ENCODE data around the gene RELN. TPM values are rescaled to one million over a fixed set of nuclear protein-coding genes. Genes with fewer than 3 reads are reported as not detected.
A peak's percentile ranks its signal among the peaks of the same experiment; 100 is the strongest.
"Not testable (repeated sequence)": the region's sequence is repeated elsewhere in the genome, so short reads cannot be mapped to it uniquely, and the experiment has no call there.

RELN gene
- not detected for polyA plus RNA-seq (2013)

GRCh38 chr7:103989200-103989784, at the start of gene RELN:
Gene RELN (minus strand): TSS chr7:103989658. CDS start chr7:103989356, 302 bp downstream.
- Histone ChIP-seq H3K27ac (ENCODE audit: insufficient read depth in 1 of 2, low read depth in 1 of 2, low read length in 2 of 2, poor library complexity in 1 of 2, severe bottlenecking in 2 of 2) (no peak within 1 kb of the TSS), H3K27me3 (replicated peaks in 2 of 5; ENCODE audit: control insufficient read depth in 4 of 5, insufficient read depth in 5 of 5, low read length in 4 of 5) (peaks cover 20 to 73% (median 46%) of the 10 kb centered on the region in 5 experiments), H3K4me1 (ENCODE audit: control extremely low read depth in 1 of 4, control insufficient read depth in 4 of 4, insufficient read depth in 4 of 4, low read length in 3 of 4) (peaks cover 0 to 17% (median 11%) of the 10 kb centered on the region in 4 experiments), H3K36me3 (ENCODE audit: control insufficient read depth in 4 of 4, insufficient read depth in 4 of 4, low read length in 3 of 4) (no peaks in the 10 kb centered on the region), H3K9me3 (ENCODE audit: control extremely low read depth in 1 of 5, control insufficient read depth in 4 of 5, insufficient read depth in 2 of 5, low read depth in 1 of 5, low read length in 4 of 5) (no peaks in the 10 kb centered on the region), H3K4me3 (ENCODE audit: control insufficient read depth in 1 of 7, extremely low read depth in 1 of 7, insufficient read depth in 4 of 7, low read depth in 2 of 7, low read length in 6 of 7) (peak within 1 kb of the TSS in 6 of 7 experiments; percentile 25 to 72 (median 44))
- ChIA-PET CTCF (no interaction called here), POLR2A (no interaction called here)
- 0% methylated on average over 55 of the region's 89 CpGs for WGBS (ENCODE audit: insufficient coverage)
- peak; percentile 12 to 62 (median 30) for DNase-seq

GRCh38 chr7:104038136-104038535, 48.7 kb upstream of the RELN start:
- Histone ChIP-seq H3K4me1 (ENCODE audit: control extremely low read depth in 1 of 4, control insufficient read depth in 4 of 4, insufficient read depth in 4 of 4, low read length in 3 of 4) (no peaks in the 10 kb centered on the region), H3K36me3 (ENCODE audit: control insufficient read depth in 4 of 4, insufficient read depth in 4 of 4, low read length in 3 of 4) (no peaks in the 10 kb centered on the region), H3K27me3 (replicated peaks in 2 of 5; ENCODE audit: control insufficient read depth in 4 of 5, insufficient read depth in 5 of 5, low read length in 4 of 5) (peaks cover 0 to 3% (median 0%) of the 10 kb centered on the region in 5 experiments), H3K27ac (ENCODE audit: insufficient read depth in 1 of 2, low read depth in 1 of 2, low read length in 2 of 2, poor library complexity in 1 of 2, severe bottlenecking in 2 of 2) (no peak overlapping the region), H3K4me3 (ENCODE audit: control insufficient read depth in 1 of 7, extremely low read depth in 1 of 7, insufficient read depth in 4 of 7, low read depth in 2 of 7, low read length in 6 of 7) (no peak overlapping the region), H3K9me3 (ENCODE audit: control extremely low read depth in 1 of 5, control insufficient read depth in 4 of 5, insufficient read depth in 2 of 5, low read depth in 1 of 5, low read length in 4 of 5) (no peaks in the 10 kb centered on the region)
- CTCF ChIA-PET = no interaction called here
- DNase-seq = no peak
- POLR2A ChIA-PET = no interaction called here
- WGBS (ENCODE audit: insufficient coverage) = no CpG with 5 or more reads among the region's 2 CpGs

DNA sequence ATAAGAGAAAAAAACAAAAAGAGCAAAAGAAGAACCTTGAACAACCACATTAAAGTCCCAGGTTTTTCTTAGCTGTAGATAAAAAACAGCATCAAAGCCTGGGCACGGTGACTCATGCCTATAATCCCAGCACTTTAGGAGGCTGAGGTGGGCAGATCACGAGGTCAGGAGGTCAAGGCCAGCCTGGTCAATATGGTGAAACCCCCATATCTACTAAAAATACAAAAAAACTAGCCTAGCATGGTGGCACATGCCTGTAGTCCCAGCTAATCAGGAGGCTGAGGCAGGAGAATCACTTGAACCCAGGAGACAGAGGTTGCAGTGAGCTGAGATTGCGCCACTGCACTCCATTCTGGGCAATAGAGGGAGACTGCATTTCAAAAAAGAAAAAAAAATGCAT, 47.4 kb upstream of the RELN start:
- POLR2A ChIA-PET; H3K27ac ChIP-seq (ENCODE audit: insufficient read depth in 1 of 2, low read depth in 1 of 2, low read length in 2 of 2, poor library complexity in 1 of 2, severe bottlenecking in 2 of 2); CTCF ChIA-PET; H3K4me1 ChIP-seq (ENCODE audit: control extremely low read depth in 1 of 4, control insufficient read depth in 4 of 4, insufficient read depth in 4 of 4, low read length in 3 of 4); H3K36me3 ChIP-seq (ENCODE audit: control insufficient read depth in 4 of 4, insufficient read depth in 4 of 4, low read length in 3 of 4); DNase-seq; H3K27me3 ChIP-seq (replicated peaks in 2 of 5; ENCODE audit: control insufficient read depth in 4 of 5, insufficient read depth in 5 of 5, low read length in 4 of 5); H3K4me3 ChIP-seq (ENCODE audit: control insufficient read depth in 1 of 7, extremely low read depth in 1 of 7, insufficient read depth in 4 of 7, low read depth in 2 of 7, low read length in 6 of 7); H3K9me3 ChIP-seq (ENCODE audit: control extremely low read depth in 1 of 5, control insufficient read depth in 4 of 5, insufficient read depth in 2 of 5, low read depth in 1 of 5, low read length in 4 of 5): not testable (repeated sequence)
- no CpG with 5 or more reads among the region's 3 CpGs for WGBS (ENCODE audit: insufficient coverage)

DNA sequence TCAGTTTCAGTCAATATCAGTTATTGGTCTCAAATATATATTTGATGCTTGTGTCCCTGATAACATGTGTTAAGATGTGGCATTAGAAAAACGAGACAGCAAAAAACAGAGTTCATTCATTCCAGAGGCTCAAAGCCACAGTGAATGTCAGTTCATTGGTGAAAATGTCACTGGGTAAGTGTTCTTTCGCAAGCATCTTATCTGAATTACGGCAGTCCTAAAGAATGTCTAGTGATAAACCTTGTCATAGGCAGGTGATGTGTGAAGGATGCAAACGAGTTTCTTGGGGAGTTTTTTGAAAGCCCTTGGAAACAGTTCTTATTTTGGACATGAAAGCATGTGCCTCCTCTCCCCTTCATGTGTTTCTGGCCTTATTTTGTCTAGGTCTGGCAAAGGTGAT, 45.9 kb upstream of the RELN start:
- no peaks in the 10 kb centered on the region for H3K4me1 ChIP-seq (ENCODE audit: control extremely low read depth in 1 of 4, control insufficient read depth in 4 of 4, insufficient read depth in 4 of 4, low read length in 3 of 4)
- H3K36me3 ChIP-seq (ENCODE audit: control insufficient read depth in 4 of 4, insufficient read depth in 4 of 4, low read length in 3 of 4) = no peaks in the 10 kb centered on the region
- WGBS (ENCODE audit: insufficient coverage) = 100% methylated on average over 3 of the region's 4 CpGs
- H3K27me3 ChIP-seq (replicated peaks in 2 of 5; ENCODE audit: control insufficient read depth in 4 of 5, insufficient read depth in 5 of 5, low read length in 4 of 5) = peaks cover 0 to 3% (median 0%) of the 10 kb centered on the region in 5 experiments
- H3K27ac ChIP-seq (ENCODE audit: insufficient read depth in 1 of 2, low read depth in 1 of 2, low read length in 2 of 2, poor library complexity in 1 of 2, severe bottlenecking in 2 of 2) = no peak overlapping the region
- ChIA-PET POLR2A (no interaction called here), CTCF (no interaction called here)
- H3K4me3 ChIP-seq (ENCODE audit: control insufficient read depth in 1 of 7, extremely low read depth in 1 of 7, insufficient read depth in 4 of 7, low read depth in 2 of 7, low read length in 6 of 7) = no peak overlapping the region
- DNase-seq = no peak
- no peaks in the 10 kb centered on the region for H3K9me3 ChIP-seq (ENCODE audit: control extremely low read depth in 1 of 5, control insufficient read depth in 4 of 5, insufficient read depth in 2 of 5, low read depth in 1 of 5, low read length in 4 of 5)

GRCh38 chr7:104034679-104035078, 45.2 kb upstream of the RELN start:
- ChIA-PET POLR2A (no interaction called here), CTCF (no interaction called here)
- H3K9me3 ChIP-seq (ENCODE audit: control extremely low read depth in 1 of 5, control insufficient read depth in 4 of 5, insufficient read depth in 2 of 5, low read depth in 1 of 5, low read length in 4 of 5) = no peaks in the 10 kb centered on the region
- H3K36me3 ChIP-seq (ENCODE audit: control insufficient read depth in 4 of 4, insufficient read depth in 4 of 4, low read length in 3 of 4) = no peaks in the 10 kb centered on the region
- WGBS (ENCODE audit: insufficient coverage) = 100% methylated on average over 1 of the region's 1 CpG
- H3K4me1 ChIP-seq (ENCODE audit: control extremely low read depth in 1 of 4, control insufficient read depth in 4 of 4, insufficient read depth in 4 of 4, low read length in 3 of 4) = no peaks in the 10 kb centered on the region
- no peak overlapping the region for H3K27ac ChIP-seq (ENCODE audit: insufficient read depth in 1 of 2, low read depth in 1 of 2, low read length in 2 of 2, poor library complexity in 1 of 2, severe bottlenecking in 2 of 2)
- H3K27me3 ChIP-seq (replicated peaks in 2 of 5; ENCODE audit: control insufficient read depth in 4 of 5, insufficient read depth in 5 of 5, low read length in 4 of 5) = peaks cover 0 to 3% (median 0%) of the 10 kb centered on the region in 5 experiments
- no peak for DNase-seq
- no peak overlapping the region for H3K4me3 ChIP-seq (ENCODE audit: control insufficient read depth in 1 of 7, extremely low read depth in 1 of 7, insufficient read depth in 4 of 7, low read depth in 2 of 7, low read length in 6 of 7)

DNA sequence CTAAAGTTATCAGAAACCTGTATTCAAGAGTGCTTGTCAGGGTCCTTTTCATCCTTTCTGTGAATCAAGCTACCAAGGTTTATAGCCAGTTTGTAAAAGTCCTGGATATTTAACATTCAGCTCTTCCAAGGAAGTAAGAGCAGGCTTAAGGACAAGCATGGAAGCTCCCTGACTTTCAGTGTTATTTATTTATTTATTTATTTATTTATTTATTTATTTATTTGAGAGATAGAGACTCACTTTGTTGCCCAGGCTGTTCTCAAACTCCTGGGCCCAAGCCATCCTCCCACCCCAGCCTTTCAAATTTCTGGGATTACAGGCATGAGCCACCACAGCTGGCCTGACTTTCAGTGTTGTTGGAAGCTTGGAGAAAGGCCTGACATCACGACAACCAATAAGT, 44.4 kb upstream of the RELN start:
- peaks cover 0 to 3% (median 0%) of the 10 kb centered on the region in 5 experiments for H3K27me3 ChIP-seq (replicated peaks in 2 of 5; ENCODE audit: control insufficient read depth in 4 of 5, insufficient read depth in 5 of 5, low read length in 4 of 5)
- H3K36me3 ChIP-seq (ENCODE audit: control insufficient read depth in 4 of 4, insufficient read depth in 4 of 4, low read length in 3 of 4) = no peaks in the 10 kb centered on the region
- POLR2A ChIA-PET = no interaction called here
- no peaks in the 10 kb centered on the region for H3K9me3 ChIP-seq (ENCODE audit: control extremely low read depth in 1 of 5, control insufficient read depth in 4 of 5, insufficient read depth in 2 of 5, low read depth in 1 of 5, low read length in 4 of 5)
- H3K4me1 ChIP-seq (ENCODE audit: control extremely low read depth in 1 of 4, control insufficient read depth in 4 of 4, insufficient read depth in 4 of 4, low read length in 3 of 4) = no peaks in the 10 kb centered on the region
- no peak overlapping the region for H3K4me3 ChIP-seq (ENCODE audit: control insufficient read depth in 1 of 7, extremely low read depth in 1 of 7, insufficient read depth in 4 of 7, low read depth in 2 of 7, low read length in 6 of 7)
- DNase-seq = no peak
- no CpG with 5 or more reads among the region's 1 CpG for WGBS (ENCODE audit: insufficient coverage)
- CTCF ChIA-PET = interaction anchor here (0.9 kb wide), 1 partner anchor 8 kb away, joined by 3 read pairs; no protein-coding TSS in a partner anchor
- no peak overlapping the region for H3K27ac ChIP-seq (ENCODE audit: insufficient read depth in 1 of 2, low read depth in 1 of 2, low read length in 2 of 2, poor library complexity in 1 of 2, severe bottlenecking in 2 of 2)

DNA sequence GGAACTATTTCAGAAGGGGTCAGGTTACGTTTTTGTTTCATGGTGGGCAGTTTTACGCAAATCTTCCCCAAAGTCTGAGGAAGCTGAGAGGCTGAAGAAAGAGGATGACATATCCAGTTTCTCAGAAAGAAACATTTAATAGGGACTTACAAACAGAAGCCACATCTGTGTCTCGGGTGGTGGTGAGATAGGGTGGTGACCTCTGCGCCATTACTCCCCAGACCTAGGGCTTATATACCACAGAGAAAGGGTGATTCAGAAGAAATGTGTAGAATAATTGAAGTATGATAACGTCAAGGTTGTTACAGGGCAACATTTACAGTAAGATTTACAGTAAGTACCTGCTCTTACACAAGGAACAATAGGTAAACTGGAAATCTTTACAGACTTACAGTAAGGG, 43.0 kb upstream of the RELN start:
- DNase-seq = no peak

More for the DNA sequence above, 43.0 kb upstream of the RELN start:
- Histone ChIP-seq H3K27ac (ENCODE audit: insufficient read depth in 1 of 2, low read depth in 1 of 2, low read length in 2 of 2, poor library complexity in 1 of 2, severe bottlenecking in 2 of 2) (no peak overlapping the region), H3K4me3 (ENCODE audit: control insufficient read depth in 1 of 7, extremely low read depth in 1 of 7, insufficient read depth in 4 of 7, low read depth in 2 of 7, low read length in 6 of 7) (no peak overlapping the region), H3K36me3 (ENCODE audit: control insufficient read depth in 4 of 4, insufficient read depth in 4 of 4, low read length in 3 of 4) (no peaks in the 10 kb centered on the region), H3K27me3 (replicated peaks in 2 of 5; ENCODE audit: control insufficient read depth in 4 of 5, insufficient read depth in 5 of 5, low read length in 4 of 5) (no peaks in the 10 kb centered on the region), H3K4me1 (ENCODE audit: control extremely low read depth in 1 of 4, control insufficient read depth in 4 of 4, insufficient read depth in 4 of 4, low read length in 3 of 4) (no peaks in the 10 kb centered on the region), H3K9me3 (ENCODE audit: control extremely low read depth in 1 of 5, control insufficient read depth in 4 of 5, insufficient read depth in 2 of 5, low read depth in 1 of 5, low read length in 4 of 5) (no peaks in the 10 kb centered on the region)
- ChIA-PET POLR2A (no interaction called here), CTCF (no interaction called here)
- no CpG with 5 or more reads among the region's 5 CpGs for WGBS (ENCODE audit: insufficient coverage)
